Neural cell (in vitro differentiated cells): ENCODE data around the gene C19orf33. TPM values are rescaled to one million over a fixed set of nuclear protein-coding genes. Genes with fewer than 3 reads are reported as not detected.

ENCODE experiments used
- H2AFZ ChIP-seq: fragments of 200-600, 300-800 bp; sonication (generic), shearing (Covaris generic); 2 replicates; pipeline ENCODE4 v1.6.0; 2014; ENCODE audit warnings: low read depth, mild to moderate bottlenecking, antibody characterized with exemption, low read length, moderate library complexity
- H3F3A ChIP-seq: fragments of 200-600 bp; shearing (Covaris generic); 2 replicates; pipeline ENCODE4 v1.6.1; 2016; ENCODE audit warnings: mild to moderate bottlenecking, moderate library complexity, mixed read lengths, antibody characterized with exemption, low read length; ENCODE audit not compliant: insufficient read depth, poor library complexity, severe bottlenecking
- H3K27ac ChIP-seq: fragments of 200-600, 300-800 bp; sonication (generic), shearing (Covaris generic); 2 replicates; pipeline ENCODE4 v1.5.1; 2014; ENCODE audit warnings: mild to moderate bottlenecking, low read length, moderate library complexity
- H3K27me3 ChIP-seq: fragments of 300-800, 200-600 bp; sonication (generic), shearing (Covaris generic); 2 replicates; pipeline ENCODE4 v1.6.0; 2014; ENCODE audit warnings: mild to moderate bottlenecking, low read depth, low read length, moderate library complexity; ENCODE audit not compliant: insufficient read depth
- H3K36me3 ChIP-seq: fragments of 300-800, 200-600 bp; sonication (generic), shearing (Covaris generic); 2 replicates; pipeline ENCODE4 v1.5.1; 2014; ENCODE audit warnings: mild to moderate bottlenecking, antibody characterized with exemption, low read length, moderate library complexity; ENCODE audit not compliant: insufficient read depth
- H3K4me2 ChIP-seq: fragments of 300-800, 200-600 bp; sonication (generic), shearing (Covaris generic); 2 replicates; pipeline ENCODE4 v1.6.0; 2014; ENCODE audit warnings: mild to moderate bottlenecking, low read length
- H3K4me3 ChIP-seq: fragments of 300-800, 200-600 bp; sonication (generic), shearing (Covaris generic); 2 replicates; pipeline ENCODE4 v1.5.1; 2014; ENCODE audit warnings: mild to moderate bottlenecking, low read length, moderate library complexity
- H3K79me2 ChIP-seq: fragments of 200-600 bp; shearing (Covaris generic); replicated peaks from 2 replicates; pipeline ENCODE4 v1.6.0; 2014; ENCODE audit warnings: mild to moderate bottlenecking, low read length, moderate library complexity; ENCODE audit not compliant: insufficient read depth
- H3K9ac ChIP-seq: fragments of 300-800, 200-600 bp; sonication (generic), shearing (Covaris generic); 2 replicates; pipeline ENCODE4 v1.6.1; 2016; ENCODE audit warnings: mild to moderate bottlenecking, low read length, mixed read lengths
- H3K9me2 ChIP-seq: fragments of 200-600 bp; shearing (Covaris generic); 2 replicates; pipeline ENCODE4 v1.6.1; 2016; ENCODE audit warnings: mild to moderate bottlenecking, low read length, mixed read lengths; ENCODE audit not compliant: insufficient read depth
- H3K9me3 ChIP-seq: fragments of 200-600, 300-800 bp; sonication (generic), shearing (Covaris generic); 2 replicates; pipeline ENCODE4 v1.6.1; 2016; ENCODE audit warnings: mild to moderate bottlenecking, mixed run types, low read length, moderate library complexity, mixed read lengths
- H4K20me1 ChIP-seq: fragments of 200-600 bp; shearing (Covaris generic); 2 replicates; pipeline ENCODE4 v1.6.1; 2016; ENCODE audit warnings: mild to moderate bottlenecking, mixed run types; ENCODE audit not compliant: insufficient read depth
- CTCF ChIP-seq: fragments of 450-650 bp; IDR thresholded peaks from 2 replicates; pipeline ENCODE4 v1.5.1; 2014; ENCODE audit warnings: antibody characterized with exemption, mild to moderate bottlenecking, moderate library complexity; ENCODE audit not compliant: poor library complexity, severe bottlenecking
- EP300 ChIP-seq: fragments of 450-650 bp; conservative IDR thresholded peaks from 2 replicates; pipeline ENCODE4 v1.6.1; 2014; ENCODE audit warnings: antibody characterized with exemption, mild to moderate bottlenecking, moderate library complexity; ENCODE audit not compliant: poor library complexity, severe bottlenecking
- EZH2 ChIP-seq: fragments of 200-600, 300-800 bp; shearing (Covaris generic), sonication (generic); IDR thresholded peaks from 2 replicates; pipeline ENCODE4 v1.6.1; 2014; ENCODE audit warnings: antibody characterized with exemption, low read length, borderline replicate concordance, mild to moderate bottlenecking; ENCODE audit not compliant: insufficient read depth, poor library complexity, severe bottlenecking
- MXI1 ChIP-seq: fragments of 450-650 bp; conservative IDR thresholded peaks from 2 replicates; pipeline ENCODE4 v1.6.1; 2014; ENCODE audit warnings: antibody characterized with exemption, mild to moderate bottlenecking; ENCODE audit not compliant: poor library complexity, severe bottlenecking
- RAD21 ChIP-seq: fragments of 450-650 bp; conservative IDR thresholded peaks from 2 replicates; pipeline ENCODE4 v1.6.1; 2014; ENCODE audit warnings: antibody characterized with exemption, mild to moderate bottlenecking, moderate library complexity
- SMC3 ChIP-seq: fragments of 450-650 bp; conservative IDR thresholded peaks from 2 replicates; pipeline ENCODE4 v1.6.1; 2014; ENCODE audit warnings: antibody characterized with exemption, mild to moderate bottlenecking, moderate library complexity; ENCODE audit not compliant: poor library complexity
- TAF1 ChIP-seq: IDR thresholded peaks from 2 replicates; pipeline ENCODE4 v1.6.1; 2012; ENCODE audit warnings: low read depth
- polyA plus RNA-seq: library from polyadenylated mRNA; depleted of rRNA; stranded (reverse); fragments of >200 nt; gene quantifications from 2 replicates; pipeline ENCODE4 v1.2.3, GENCODE V29; 2014
- TF ChIP-seq, protein P1 (sequence below): IDR thresholded peaks from 2 replicates; pipeline ENCODE4 v1.6.1; 2012; ENCODE audit warnings: borderline replicate concordance

Gene C19orf33
- polyA plus RNA-seq, 1 donor from 2014 or later, result not detected

GRCh38 chr19:38274739-38275138, 29.3 kb upstream of the C19orf33 start:
- TF ChIP-seq TAF1, result no peak
- TF ChIP-seq RAD21, result no peak
- no peak for TF ChIP-seq CTCF
- no peak for TF ChIP-seq EP300
- TF ChIP-seq EZH2, result no peak
- no peak for TF ChIP-seq SMC3
- Histone ChIP-seq H3K27ac (no peak overlapping the region), H3K4me3 (no peak overlapping the region), H2AFZ (no peak overlapping the region), H3K27me3 (no peaks in the 10 kb centered on the region), H3F3A (no peaks in the 10 kb centered on the region), H3K9me2 (no peaks in the 10 kb centered on the region), H3K9me3 (no peaks in the 10 kb centered on the region), H4K20me1 (no peaks in the 10 kb centered on the region), H3K36me3 (no peaks in the 10 kb centered on the region), H3K79me2 (no peaks in the 10 kb centered on the region), H3K4me2 (no peak overlapping the region), H3K9ac (no peak overlapping the region)

- Histone ChIP-seq H3F3A (no peaks in the 10 kb centered on the region), H3K36me3 (no peaks in the 10 kb centered on the region), H2AFZ (no peak overlapping the region), H3K27ac (no peak overlapping the region), H3K79me2 (no peaks in the 10 kb centered on the region), H3K4me2 (no peak overlapping the region), H3K4me3 (no peak overlapping the region), H3K27me3 (no peaks in the 10 kb centered on the region), H3K9me2 (no peaks in the 10 kb centered on the region), H3K9me3 (no peaks in the 10 kb centered on the region), H4K20me1 (no peaks in the 10 kb centered on the region), H3K9ac (no peak overlapping the region)
- TF ChIP-seq SMC3 (no peak), TAF1 (no peak), MXI1 (no peak), EP300 (no peak)
Measured at GRCh38 chr19:38276942-38277517, 27.0 kb upstream of the C19orf33 start.

GRCh38 chr19:38277549-38277948, 26.5 kb upstream of the C19orf33 start:
- Histone ChIP-seq H4K20me1 (no peaks in the 10 kb centered on the region), H3K9ac (no peak overlapping the region), H3K4me3 (no peak overlapping the region), H3K36me3 (no peaks in the 10 kb centered on the region), H3K9me3 (no peaks in the 10 kb centered on the region), H3F3A (no peaks in the 10 kb centered on the region), H3K79me2 (no peaks in the 10 kb centered on the region), H3K27me3 (no peaks in the 10 kb centered on the region), H2AFZ (no peak overlapping the region), H3K27ac (no peak overlapping the region), H3K9me2 (no peaks in the 10 kb centered on the region), H3K4me2 (no peak overlapping the region)
- TF ChIP-seq, protein P1, sequence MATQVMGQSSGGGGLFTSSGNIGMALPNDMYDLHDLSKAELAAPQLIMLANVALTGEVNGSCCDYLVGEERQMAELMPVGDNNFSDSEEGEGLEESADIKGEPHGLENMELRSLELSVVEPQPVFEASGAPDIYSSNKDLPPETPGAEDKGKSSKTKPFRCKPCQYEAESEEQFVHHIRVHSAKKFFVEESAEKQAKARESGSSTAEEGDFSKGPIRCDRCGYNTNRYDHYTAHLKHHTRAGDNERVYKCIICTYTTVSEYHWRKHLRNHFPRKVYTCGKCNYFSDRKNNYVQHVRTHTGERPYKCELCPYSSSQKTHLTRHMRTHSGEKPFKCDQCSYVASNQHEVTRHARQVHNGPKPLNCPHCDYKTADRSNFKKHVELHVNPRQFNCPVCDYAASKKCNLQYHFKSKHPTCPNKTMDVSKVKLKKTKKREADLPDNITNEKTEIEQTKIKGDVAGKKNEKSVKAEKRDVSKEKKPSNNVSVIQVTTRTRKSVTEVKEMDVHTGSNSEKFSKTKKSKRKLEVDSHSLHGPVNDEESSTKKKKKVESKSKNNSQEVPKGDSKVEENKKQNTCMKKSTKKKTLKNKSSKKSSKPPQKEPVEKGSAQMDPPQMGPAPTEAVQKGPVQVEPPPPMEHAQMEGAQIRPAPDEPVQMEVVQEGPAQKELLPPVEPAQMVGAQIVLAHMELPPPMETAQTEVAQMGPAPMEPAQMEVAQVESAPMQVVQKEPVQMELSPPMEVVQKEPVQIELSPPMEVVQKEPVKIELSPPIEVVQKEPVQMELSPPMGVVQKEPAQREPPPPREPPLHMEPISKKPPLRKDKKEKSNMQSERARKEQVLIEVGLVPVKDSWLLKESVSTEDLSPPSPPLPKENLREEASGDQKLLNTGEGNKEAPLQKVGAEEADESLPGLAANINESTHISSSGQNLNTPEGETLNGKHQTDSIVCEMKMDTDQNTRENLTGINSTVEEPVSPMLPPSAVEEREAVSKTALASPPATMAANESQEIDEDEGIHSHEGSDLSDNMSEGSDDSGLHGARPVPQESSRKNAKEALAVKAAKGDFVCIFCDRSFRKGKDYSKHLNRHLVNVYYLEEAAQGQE, result no peak
